Type B pancreatic cell (in vitro differentiated cells): ENCODE data around the gene POLL. TPM values are rescaled to one million over a fixed set of nuclear protein-coding genes. Genes with fewer than 3 reads are reported as not detected.
"Not testable (repeated sequence)": the region's sequence is repeated elsewhere in the genome, so short reads cannot be mapped to it uniquely, and the experiment has no call there.

ENCODE experiments used
- DNase-seq: peaks from one replicate; pipeline ENCODE4 v3.0.0; 2021; ENCODE audit warnings: mixed read lengths; ENCODE audit not compliant: unreplicated experiment; ENCODE audit errors: extremely low spot score
- H3K27ac Mint-ChIP-seq: 2 replicates; pipeline ENCODE4 v1.8.0; 2021; ENCODE audit warnings: mild to moderate bottlenecking, mixed read lengths
- H3K27me3 Mint-ChIP-seq: 2 replicates; pipeline ENCODE4 v1.8.0; 2021; ENCODE audit warnings: mixed read lengths
- H3K36me3 Mint-ChIP-seq: 2 replicates; pipeline ENCODE4 v1.8.0; 2021; ENCODE audit warnings: mixed read lengths
- H3K4me1 Mint-ChIP-seq: one replicate; pipeline ENCODE4 v1.8.0; 2021; ENCODE audit warnings: mixed read lengths; ENCODE audit not compliant: unreplicated experiment
- H3K4me3 Mint-ChIP-seq: 2 replicates; pipeline ENCODE4 v1.8.0; 2021; ENCODE audit warnings: mild to moderate bottlenecking, mixed read lengths
- H3K9me3 Mint-ChIP-seq: 2 replicates; pipeline ENCODE4 v1.8.0; 2021; ENCODE audit warnings: mixed read lengths
- CTCF ChIP-seq: fragments of 200-600 bp; sonication (generic); conservative IDR thresholded peaks from 2 replicates; pipeline ENCODE4 v1.5.0; 2021; ENCODE audit warnings: antibody characterized with exemption, mild to moderate bottlenecking
- long read RNA-seq: library from polyadenylated mRNA; unstranded; transcript quantifications from one replicate; pipeline ENCODE4 v2.0.0, GENCODE V29; 2020
- total RNA-seq: library from RNA; stranded (reverse); gene quantifications from 2 replicates; pipeline ENCODE4 v1.2.1, GENCODE V29; 2021; ENCODE audit warnings: low replicate concordance

POLL gene
- total RNA-seq, result 39.3 and 39.8 TPM in 2 replicates
- long read RNA-seq, transcript POLL-205 (8 exons, 2,360 nt), result major isoform, 6 of 38 reads
- long read RNA-seq, partial matches to known transcripts, result 2 of 38 reads
- long read RNA-seq, other reads (novel, unspliced or antisense), result 24 of 38 reads

- Mint-ChIP-seq H3K4me1 (peaks cover 11% of the 10 kb centered on the region), H3K27ac (peak within 1 kb of the TSS; percentile 74), H3K4me3 (peak within 1 kb of the TSS; percentile 95), H3K27me3 (no peaks in the 10 kb centered on the region), H3K9me3 (no peaks in the 10 kb centered on the region), H3K36me3 (peaks cover 7% of the 10 kb centered on the region)
- DNase-seq, result peak; percentile 92
- TF ChIP-seq CTCF, result no peak
These were observed at the start of gene POLL, which contains the start of gene DPCD for GRCh38 chr10:101587725-101588653. Gene POLL, minus strand, starts transcription at chr10:101588257. Its CDS starts 897 bp downstream, at chr10:101587360. Gene DPCD, plus strand, starts transcription at chr10:101588321. Its CDS starts 16 bp downstream, at chr10:101588337.

GRCh38 chr10:101633510-101633909 lies 45.5 kb upstream of the POLL start:
- H3K9me3 Mint-ChIP-seq, DNase-seq, H3K4me3 Mint-ChIP-seq, H3K27ac Mint-ChIP-seq, H3K4me1 Mint-ChIP-seq, H3K27me3 Mint-ChIP-seq: not testable (repeated sequence)
- H3K36me3 Mint-ChIP-seq, result peaks cover 24% of the 10 kb centered on the region

- H3K9me3 Mint-ChIP-seq, result no peaks in the 10 kb centered on the region
- H3K27me3 Mint-ChIP-seq, result no peaks in the 10 kb centered on the region
- H3K4me1 Mint-ChIP-seq, result peaks cover 4% of the 10 kb centered on the region
- no peak overlapping the region for H3K4me3 Mint-ChIP-seq
- no peak for DNase-seq
- H3K36me3 Mint-ChIP-seq, result peaks cover 16% of the 10 kb centered on the region
- no peak overlapping the region for H3K27ac Mint-ChIP-seq
- no peak for TF ChIP-seq CTCF
These were observed 43.9 kb upstream of the POLL start for GRCh38 chr10:101631821-101632475.

- H3K9me3 Mint-ChIP-seq, result no peaks in the 10 kb centered on the region
- no peak for DNase-seq
- no peak overlapping the region for H3K4me3 Mint-ChIP-seq
- peaks cover 16% of the 10 kb centered on the region for H3K36me3 Mint-ChIP-seq
- no peak for TF ChIP-seq CTCF
- H3K27ac Mint-ChIP-seq, result no peak overlapping the region
- peaks cover 4% of the 10 kb centered on the region for H3K4me1 Mint-ChIP-seq
- no peaks in the 10 kb centered on the region for H3K27me3 Mint-ChIP-seq
These were observed 42.5 kb upstream of the POLL start for GRCh38 chr10:101630633-101630920.

- DNase-seq, result no peak
- Mint-ChIP-seq H3K9me3 (no peaks in the 10 kb centered on the region), H3K27me3 (no peaks in the 10 kb centered on the region), H3K27ac (no peak overlapping the region), H3K4me3 (no peak overlapping the region), H3K4me1 (peaks cover 4% of the 10 kb centered on the region), H3K36me3 (peaks cover 16% of the 10 kb centered on the region)
- no peak for TF ChIP-seq CTCF
These were observed 42.0 kb upstream of the POLL start for GRCh38 chr10:101629837-101630632.
